Skin of body (tissue), 2 donors: ENCODE data around the gene C3orf52. TPM values are rescaled to one million over a fixed set of nuclear protein-coding genes. Genes with fewer than 3 reads are reported as not detected.

Source experiments
- DNase-seq: peaks from one replicate; lab custom pipeline; 2025; lab: John Stamatoyannopoulos, UW
- total RNA-seq: library from RNA; depleted of rRNA; stranded (reverse); fragments of >200 nt; gene quantifications from one replicate; pipeline ENCODE4 v1.2.3, GENCODE V29; 2014

Gene C3orf52
- total RNA-seq, 1 donor from 2014 or later = 12.9 TPM

DNA sequence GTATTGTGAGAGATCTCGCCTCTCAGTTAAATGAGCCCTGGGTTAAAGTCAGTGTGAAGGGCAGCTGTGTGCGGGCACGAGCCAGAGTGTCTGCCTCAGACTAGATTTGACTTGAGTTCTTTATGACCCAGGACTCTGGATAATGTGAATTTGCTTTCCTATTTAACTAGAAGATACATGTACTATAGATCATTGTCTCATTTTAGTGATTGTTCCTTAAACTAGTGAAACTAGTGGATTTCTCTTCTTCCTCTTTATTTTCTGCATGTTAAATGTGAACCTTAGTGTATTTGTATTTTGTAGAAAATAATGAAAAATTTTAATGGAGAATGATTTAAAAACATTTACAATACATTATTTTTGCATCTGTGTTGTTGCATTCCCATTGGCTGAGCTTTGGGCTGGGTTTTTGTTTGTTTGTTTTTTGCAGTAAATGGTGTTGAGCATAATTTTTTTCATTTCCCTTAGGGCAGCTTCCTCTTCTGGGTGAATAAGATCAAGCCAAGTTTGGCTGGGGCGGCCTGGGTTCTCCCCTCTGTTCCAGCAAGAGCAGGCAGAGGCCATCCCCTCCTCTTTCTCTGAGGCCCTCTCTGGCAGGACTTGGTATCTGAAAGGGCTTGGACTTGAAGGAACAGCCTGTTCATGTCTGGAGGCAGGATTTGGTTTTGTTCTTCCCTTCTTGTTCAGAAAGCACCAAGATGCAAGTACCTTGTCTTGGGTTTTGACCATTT is 31.8 kb downstream of the C3orf52 start:
- DNase-seq = no peak

DNA sequence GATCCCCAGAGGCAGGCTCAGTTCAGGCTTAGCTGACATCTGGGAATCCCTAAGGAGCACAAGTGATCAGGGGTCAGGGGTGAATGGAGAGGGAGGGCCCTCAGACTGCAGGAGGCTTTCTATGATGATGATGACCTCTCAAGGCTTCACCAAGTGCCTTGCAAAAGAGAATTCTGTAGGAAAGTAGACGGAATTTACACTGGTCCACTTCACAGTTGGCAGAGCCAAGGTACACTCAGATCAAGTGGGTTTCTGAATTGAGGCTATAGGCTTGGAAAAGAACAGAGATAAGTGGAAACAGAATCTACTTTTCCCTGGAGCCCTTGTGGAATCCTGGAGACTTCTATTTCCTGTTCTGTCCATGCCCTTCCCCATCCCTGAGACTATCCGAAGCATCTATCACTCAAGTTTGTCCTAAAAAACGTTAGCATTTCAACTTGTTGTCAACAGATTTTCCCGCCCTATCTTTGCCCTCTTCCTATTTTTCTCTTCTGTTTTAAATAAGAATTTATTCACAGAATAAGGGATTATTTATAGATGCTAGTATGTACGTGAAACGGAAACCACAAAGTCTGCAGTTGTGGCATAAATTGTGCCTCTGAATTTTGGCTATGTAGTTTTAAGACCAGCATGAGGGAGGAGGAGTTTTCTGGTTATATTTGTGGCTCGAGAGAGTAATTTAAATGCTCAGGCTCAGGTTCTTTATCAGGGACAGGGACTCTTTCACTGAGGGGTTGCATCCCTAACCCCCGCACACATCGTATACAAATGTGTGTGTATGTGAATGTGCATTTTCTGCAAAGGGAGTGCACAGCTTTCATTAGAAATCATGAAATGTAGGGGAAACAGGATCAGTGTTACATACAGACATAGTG is 34.0 kb downstream of the C3orf52 start:
- DNase-seq = no peak

DNA sequence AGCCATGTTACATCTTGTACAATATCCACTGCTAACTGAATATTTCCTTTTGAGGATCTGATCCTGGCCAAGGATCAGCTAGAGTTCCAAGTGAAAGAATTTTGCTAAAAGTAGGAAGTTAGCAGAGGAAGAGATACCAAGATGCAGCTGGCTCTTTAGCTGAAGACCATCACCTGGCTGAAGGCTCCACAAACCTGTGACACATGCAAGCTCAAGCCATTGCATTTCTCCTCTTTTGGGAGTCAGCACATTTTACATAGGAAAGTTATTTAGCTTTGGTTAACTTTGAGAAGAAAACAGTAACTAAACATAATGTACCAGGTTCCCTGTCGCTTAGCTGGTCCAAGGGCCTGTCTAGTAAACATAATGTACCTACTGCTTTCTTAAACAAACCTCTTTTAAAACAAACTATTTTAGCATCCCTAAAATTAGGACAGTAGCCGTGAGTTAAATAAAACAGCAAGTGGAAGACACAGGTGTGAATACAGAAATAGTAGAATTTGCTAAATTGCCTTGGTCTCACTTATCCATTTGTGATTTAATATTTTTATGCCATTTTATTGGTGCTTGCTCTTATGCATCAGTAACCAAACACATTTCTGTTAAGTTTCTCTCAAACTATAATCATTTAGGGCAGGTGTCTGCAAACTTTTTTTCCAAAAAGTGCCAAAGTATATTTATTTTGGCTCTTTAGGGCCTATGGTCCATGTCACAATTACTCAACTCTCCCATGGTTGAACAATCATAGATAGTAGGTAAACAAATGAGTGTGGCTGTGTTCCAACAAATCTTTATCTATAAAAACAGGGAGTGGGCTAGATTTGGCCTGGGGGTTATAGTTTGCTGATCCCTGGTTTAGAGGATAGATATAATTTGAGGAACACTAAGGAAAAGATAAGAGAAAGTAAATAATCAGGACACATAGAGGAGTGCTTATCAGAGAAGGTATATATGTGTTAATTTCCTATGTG is 35.7 kb downstream of the C3orf52 start:
- DNase-seq = no peak

DNA sequence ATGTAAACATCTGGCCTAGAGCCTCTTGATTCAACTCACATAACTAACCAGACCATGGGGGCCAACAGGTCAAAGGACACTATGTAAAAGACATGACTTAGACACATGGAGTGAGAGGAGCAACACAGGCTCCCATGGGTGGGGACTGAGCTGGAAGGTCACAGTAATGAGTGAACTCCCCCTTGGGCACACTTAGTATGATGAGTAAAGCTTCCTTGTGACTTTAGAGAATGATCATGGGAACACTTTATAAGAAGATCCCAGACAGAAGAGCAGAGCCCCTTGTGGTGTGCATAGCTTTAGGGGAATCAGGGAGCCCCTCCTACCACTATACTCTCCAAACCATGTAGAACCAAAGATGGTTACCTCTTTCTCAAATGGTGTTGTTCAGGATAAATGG is 36.7 kb downstream of the C3orf52 start:
- no peak for DNase-seq

DNA sequence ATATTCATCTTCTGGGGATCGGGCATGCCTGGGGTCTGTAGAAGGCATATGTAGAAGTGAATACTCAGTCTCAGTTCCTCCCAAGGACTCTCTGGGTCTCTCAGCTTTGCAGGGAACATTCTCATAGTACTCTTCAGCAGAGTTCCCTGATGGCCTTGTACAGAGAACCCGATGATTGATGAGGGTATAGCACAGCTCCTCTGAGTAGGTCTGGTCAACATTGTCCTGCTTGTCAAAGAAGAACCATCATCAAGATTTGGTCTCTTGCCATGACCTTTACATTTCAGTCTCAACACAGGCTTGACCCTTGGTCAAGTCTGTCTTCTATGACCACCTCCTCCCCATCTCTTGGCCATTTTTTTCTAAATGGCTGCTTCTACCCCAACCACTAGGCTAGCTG is 37.4 kb downstream of the C3orf52 start:
- no peak for DNase-seq

DNA sequence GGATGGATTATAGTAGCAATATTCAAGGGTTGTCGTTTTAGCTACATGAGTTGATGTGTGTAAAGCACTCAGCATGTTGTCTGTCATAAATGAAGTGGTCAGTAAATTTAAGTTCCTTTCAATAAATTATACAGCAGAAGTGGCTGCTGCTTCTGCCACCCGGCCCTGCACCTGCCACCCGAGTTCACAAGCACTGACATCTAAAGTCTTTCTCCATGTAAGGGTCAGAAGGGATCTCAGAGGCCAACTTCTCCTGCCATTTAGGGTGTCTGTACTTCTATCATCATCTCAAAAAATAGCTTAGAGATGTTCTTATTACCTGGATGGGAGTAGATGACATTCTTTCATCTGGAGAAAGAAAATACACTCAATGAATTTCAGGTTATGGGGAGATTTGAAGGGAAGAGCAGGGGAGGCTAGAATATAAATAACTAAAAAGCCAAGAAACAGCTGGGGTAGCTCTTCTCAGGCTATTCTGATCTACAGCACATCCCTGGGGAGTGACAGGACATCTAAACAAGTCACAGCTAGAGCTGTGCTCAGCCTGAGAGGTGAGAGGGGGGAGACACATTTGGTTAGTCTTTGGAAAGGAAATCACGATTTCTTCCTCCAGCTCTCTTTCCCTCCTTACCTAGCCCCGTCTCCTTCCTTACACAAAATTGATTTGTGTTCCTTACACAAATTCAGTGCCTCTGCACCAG is 38.9 kb downstream of the C3orf52 start:
- DNase-seq = no peak

DNA sequence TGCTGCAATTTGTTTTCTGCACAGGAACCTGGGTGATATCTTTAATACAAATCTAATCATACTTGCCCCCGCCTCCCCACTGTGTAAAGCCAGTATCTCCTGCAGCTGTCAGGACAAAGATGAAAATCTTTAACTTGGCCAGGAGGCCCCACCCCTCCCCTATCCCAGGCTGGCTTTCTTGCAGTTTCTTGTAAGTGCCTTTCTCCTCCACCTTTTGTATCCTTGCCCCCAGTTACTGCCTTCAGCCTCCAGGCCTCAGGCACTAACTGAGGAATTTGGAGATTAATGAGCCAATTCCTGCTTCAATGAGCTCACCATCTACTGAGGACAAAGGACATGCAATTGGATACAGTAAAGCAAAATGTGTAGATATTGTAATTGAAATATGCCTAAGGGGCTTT is 40.3 kb downstream of the C3orf52 start:
- no peak for DNase-seq

DNA sequence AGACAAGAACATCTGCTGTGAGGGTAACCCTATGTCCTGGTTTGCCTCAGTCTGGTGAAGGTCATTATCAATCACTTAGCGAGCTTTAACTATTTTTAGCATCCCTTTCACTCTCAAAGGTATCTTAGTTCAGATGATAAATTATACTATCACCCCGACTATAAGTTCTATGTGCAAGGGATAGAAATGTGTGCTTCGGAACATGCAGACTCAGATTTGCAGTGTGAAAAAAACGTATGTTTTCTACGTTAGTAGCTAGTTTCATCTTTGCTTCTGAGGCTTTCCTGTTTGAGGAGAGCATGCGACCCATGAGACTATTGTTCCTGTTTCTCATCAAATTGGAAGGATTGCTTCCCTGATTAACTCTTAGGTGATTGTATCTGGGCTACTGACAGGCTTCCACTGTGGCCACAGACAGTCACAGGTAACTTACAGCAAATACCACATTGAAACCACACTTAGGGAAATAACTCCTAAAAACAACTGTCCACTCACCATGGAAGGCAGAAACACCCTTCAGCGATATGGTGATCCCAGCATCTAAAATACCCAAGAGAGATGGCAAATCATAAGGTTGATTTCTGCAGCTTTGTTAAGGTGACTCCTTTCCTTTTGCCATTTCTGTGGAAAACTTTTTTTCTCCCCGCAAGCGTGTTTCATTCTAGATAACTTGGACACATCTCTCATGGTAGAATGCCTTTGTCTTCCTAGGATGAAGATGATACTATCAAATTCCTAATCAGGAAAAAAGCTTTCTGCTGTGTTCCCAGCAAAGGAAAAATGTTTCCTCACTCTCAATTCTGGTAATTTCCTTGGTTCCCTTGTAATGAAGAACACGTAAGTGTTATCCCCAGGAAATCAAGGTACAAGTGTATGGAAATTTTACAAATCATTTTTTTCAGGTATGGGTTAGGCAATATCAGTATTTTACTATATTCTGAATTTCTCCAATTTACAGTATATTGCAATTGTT is 41.6 kb downstream of the C3orf52 start:
- DNase-seq = no peak

DNA sequence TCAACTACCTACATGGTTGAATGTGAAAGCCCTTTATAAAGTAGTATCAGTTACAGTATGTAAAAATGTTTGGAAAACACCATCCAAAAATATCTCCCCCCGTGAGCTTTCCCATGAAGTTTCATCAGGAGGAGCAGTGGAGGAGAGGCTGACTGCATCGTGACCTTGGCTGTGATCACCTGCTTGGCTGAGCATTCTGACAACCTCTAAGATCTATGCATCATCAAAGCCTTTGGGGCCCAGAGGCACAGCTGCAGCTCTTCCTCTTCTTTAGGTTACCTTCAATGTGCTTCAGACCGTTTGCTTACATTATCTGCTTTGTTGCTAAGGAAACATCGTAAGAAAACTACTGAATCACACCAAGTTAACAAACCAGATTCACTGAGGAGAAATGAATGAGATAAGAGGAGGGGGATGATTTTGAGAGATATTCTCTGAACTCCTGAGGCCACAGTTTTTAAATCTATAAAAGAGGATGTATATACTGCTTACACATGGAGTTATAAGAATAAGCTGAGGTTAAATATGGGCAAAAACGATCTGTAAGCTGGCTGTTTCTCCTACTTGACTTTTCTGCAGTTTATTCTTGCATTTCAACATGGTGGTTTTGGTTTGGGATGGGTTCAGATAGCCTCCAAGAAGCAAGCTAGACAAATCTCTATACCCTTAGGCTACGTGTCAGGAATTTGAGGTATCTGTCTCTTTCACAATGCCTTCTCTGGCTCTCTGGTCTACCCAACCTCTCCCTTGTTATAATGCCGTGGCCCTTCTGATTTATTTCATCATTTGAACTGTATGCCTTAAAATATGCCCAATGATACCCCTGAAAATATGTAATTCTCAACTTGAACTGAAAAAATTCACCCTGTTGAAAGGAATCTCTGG is 42.9 kb downstream of the C3orf52 start:
- no peak for DNase-seq

DNA sequence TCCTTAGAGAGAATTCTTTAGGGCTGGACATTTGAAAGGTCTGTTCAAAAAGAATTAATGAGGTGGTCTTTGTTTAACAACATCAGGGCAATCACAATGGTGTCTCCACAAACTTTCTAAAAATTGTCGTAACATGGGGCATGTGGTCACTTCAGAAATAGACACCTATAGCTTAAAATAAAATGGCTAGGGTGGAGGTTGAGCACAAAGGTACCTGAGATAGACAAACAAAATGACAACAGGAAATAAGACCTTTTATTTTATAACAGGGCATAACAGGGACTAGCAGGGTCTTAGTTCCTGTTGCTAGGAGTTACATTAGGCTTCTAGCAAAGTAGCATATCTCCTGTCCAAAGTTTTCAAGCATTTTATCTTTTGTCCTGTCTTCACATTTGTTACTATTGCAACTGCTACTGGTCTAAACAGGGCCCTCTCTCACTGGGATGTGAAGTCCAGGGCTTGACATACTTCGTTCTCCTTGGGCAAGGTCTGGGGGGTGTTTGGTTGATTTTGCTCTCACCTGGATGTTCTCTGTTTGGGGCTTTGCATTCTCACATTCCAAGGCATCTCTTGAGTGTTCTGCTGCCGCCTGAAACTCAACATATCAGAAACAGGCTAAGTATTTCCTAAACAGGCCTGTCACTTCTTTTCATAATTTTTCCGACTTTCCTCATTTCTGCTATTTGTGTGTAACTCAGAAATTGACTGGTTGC is 43.9 kb downstream of the C3orf52 start:
- DNase-seq = no peak

DNA sequence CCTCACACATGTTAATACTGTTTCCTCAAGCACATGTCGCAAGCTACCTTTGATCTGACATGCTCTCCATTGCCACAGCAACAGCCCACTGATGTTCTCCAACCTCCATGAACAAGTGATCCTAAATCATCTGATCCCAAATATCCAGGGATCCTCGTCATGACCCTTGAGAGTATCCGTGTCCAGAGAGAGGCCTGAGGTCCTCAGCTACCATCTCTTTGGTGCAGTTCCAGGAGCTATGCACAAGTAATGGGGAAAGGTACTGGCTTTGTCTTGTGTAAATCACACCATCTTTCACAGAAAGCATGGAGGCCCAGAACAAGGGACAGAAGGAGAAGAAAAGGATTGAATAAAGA is 44.4 kb downstream of the C3orf52 start:
- no peak for DNase-seq

DNA sequence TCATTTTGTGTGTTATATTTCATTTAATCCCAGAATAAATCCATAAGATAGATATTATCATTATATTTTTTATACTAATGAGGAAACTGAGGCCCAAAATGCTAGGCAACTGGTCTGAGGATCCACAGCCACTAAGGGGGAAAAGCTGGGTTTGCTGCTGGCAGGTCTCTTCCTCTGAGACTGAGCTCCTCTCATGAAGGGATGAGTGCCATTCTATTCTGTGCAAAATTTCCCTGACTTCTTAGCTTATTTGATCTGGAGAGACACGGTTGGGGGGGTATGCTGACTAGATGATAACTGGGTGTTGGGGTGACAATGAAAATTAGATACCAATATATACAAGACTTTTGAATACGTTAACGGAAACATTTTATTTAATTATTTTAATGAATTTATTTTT is 44.9 kb downstream of the C3orf52 start:
- no peak for DNase-seq

DNA sequence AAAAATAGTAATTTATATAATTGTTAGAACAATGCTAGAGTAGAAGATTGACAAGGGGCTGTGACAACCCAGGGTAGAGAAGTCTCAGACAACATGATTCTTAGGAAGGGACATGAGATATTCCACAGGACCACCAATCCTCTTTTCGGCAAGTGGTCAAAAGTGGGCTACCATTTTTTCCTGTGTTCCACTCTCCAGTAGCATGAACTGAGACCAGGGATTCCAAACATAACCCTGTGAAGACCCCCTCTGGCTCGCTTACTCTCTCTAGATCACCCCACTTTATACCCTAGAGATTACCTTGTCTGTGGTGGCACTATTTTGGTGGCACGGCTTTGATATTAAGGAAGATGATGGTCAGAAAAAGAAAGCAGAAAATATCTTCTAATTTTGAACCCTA is 45.9 kb downstream of the C3orf52 start:
- DNase-seq = no peak

DNA sequence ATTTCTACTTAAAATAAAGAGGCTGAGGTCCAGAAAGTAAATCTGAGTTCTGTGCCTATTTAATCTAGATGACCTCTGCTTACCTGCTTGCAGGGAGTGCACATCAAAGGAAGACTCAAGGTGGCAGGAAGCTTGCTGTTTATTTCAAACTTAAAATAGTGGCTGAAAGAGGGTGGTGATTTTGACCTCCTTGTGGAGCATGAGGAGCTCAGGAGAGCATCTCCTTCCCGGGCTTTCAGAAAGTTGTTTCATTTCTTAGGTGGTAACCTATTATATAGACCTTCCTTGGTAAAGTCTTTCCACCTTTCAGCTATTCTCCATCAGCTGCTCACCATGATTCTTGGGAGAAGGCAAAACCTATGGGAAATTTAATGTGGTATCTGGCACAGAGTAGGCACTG is 46.4 kb downstream of the C3orf52 start:
- no peak for DNase-seq

DNA sequence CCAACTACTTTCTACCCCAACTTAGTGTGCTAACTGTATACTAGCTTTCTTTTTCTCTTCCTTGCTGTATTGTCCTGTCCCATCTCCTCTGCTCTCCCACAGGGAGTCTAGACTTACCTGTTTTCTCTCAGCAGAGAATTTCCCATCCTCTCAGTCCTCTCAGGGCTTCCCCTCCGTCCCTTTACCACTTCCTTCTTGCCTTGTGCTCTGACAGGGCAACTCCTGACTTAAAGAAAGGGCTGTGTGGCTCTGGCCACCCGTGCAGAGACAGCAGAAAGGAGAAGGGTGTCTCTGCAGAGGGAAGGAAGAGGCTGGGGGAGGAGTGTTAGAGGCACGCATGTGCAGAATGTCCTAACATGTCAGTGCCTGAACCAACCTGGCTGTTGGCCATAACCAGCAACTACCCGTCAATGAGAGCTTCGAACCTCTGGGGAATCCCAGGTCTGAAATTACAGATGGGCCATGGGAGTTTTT is 46.8 kb downstream of the C3orf52 start, which contains the start of gene GCSAM:
Gene GCSAM (minus strand): TSS at position 274 of the 474 bp plus-strand sequence. CDS start 128 bp downstream, at position 146.
- no peak for DNase-seq

DNA sequence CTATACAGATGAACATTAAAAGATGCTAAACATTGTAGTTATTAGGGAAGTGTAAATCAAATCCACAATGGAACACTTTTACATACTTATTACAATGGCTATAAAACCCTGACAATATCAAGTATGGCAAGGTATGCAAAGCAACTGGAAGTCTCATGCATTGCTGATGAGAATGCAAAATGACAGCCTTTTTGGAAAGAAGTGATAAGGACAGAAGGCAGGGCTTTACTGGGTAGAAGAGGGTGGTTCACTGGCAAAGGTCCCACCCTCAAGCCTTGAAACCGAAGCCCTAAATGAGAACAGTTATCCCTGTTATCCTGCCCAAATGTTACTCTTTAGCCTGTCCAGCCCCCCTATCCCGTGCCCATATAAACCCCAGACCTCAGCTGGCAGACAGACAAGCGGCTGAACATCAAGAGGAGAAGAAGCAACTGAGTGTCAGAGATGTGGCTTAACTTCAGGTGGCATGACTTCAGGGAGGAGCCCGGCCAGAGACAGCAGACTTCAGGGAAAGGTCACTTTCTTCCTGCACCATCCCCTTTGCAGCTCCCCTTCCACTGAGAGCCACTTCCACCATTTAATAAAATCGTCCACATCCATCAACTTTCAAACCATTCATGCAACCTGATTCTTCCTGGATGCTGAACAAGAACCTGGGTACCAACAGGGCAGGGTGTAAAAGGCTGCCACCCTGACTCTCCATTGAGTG is 47.6 kb downstream of the C3orf52 start:
- DNase-seq = no peak
